MM.1S (cell line): ENCODE measurements around the gene TUBD1.

Experiments used
- CTCF ChIP-seq: fragments of 300-600 bp; sonication (generic); IDR thresholded peaks from 2 replicates; pipeline ENCODE4 v1.5.1; 2016; ENCODE audit warnings: antibody characterized with exemption, low read length, mixed read lengths
- EZH2 ChIP-seq: fragments of 300-600 bp; sonication (generic); optimal IDR thresholded peaks from 2 replicates; pipeline ENCODE3; 2017; ENCODE audit warnings: low read depth, mild to moderate bottlenecking, antibody characterized with exemption, low read length, mixed read lengths

- TF ChIP-seq CTCF, result no peak
- no peak for TF ChIP-seq EZH2
These were observed 4.3 kb upstream of the TUBD1 start for GRCh38 chr17:59897090-59897489.
